CD4-positive, alpha-beta T cell treated with Interleukin-4 for 1 hour (primary cell): ENCODE measurements around the gene JAGN1.
"Not testable (repeated sequence)": the region's sequence is repeated elsewhere in the genome, so short reads cannot be mapped to it uniquely, and the experiment has no call there.

Experiments used
- DNase-seq, 2 donors: peaks; one replicate each; pipeline ENCODE4 v3.0.0-alpha.2; 2020 to 2022

JAGN1 gene

GRCh38 chr3:9899289-9899791, 8.9 kb downstream of the JAGN1 start:
- no peak for DNase-seq

GRCh38 chr3:9900965-9901415, 10.6 kb downstream of the JAGN1 start:
- not testable (repeated sequence) for DNase-seq

- peak in 1 of 2 donors; percentile 38 for DNase-seq
Observed at GRCh38 chr3:9901967-9902366, 11.6 kb downstream of the JAGN1 start.

- DNase-seq: no peak
Observed at GRCh38 chr3:9902372-9903237, 12.2 kb downstream of the JAGN1 start, which contains the start of gene IL17RE. Gene IL17RE (plus strand): TSS chr3:9902848. CDS start chr3:9902933, 85 bp downstream.

- DNase-seq: no peak
Observed at GRCh38 chr3:9903238-9903624, 12.8 kb downstream of the JAGN1 start.

- DNase-seq: no peak
Observed at GRCh38 chr3:9903904-9904303, 13.5 kb downstream of the JAGN1 start.

GRCh38 chr3:9906480-9906879, 16.1 kb downstream of the JAGN1 start:
- DNase-seq: no peak

- no peak for DNase-seq
Observed at GRCh38 chr3:9908286-9908685, 17.9 kb downstream of the JAGN1 start.

GRCh38 chr3:9909221-9910013, 19.0 kb downstream of the JAGN1 start:
- DNase-seq: no peak

GRCh38 chr3:9911863-9912262, 21.5 kb downstream of the JAGN1 start:
- no peak for DNase-seq

- peak in 1 of 2 donors; percentile 42 for DNase-seq
Observed at GRCh38 chr3:9912294-9912935, 22.0 kb downstream of the JAGN1 start.

GRCh38 chr3:9913601-9914000, 23.2 kb downstream of the JAGN1 start:
- DNase-seq: no peak

GRCh38 chr3:9914011-9914410, 23.6 kb downstream of the JAGN1 start:
- no peak for DNase-seq

GRCh38 chr3:9914559-9915253, 24.3 kb downstream of the JAGN1 start:
- DNase-seq: no peak

- DNase-seq: peak in 1 of 2 donors; percentile 26
Observed at GRCh38 chr3:9915254-9916141, 25.1 kb downstream of the JAGN1 start.

- DNase-seq: no peak
Observed at GRCh38 chr3:9916346-9916733, 25.9 kb downstream of the JAGN1 start.

GRCh38 chr3:9916734-9917680, 26.6 kb downstream of the JAGN1 start, which contains the start of gene IL17RC:
Gene IL17RC (plus strand): TSS chr3:9917098. CDS start chr3:9917316, 218 bp downstream.
- DNase-seq: peak in 1 of 2 donors; percentile 24

- no peak for DNase-seq
Observed at GRCh38 chr3:9917820-9918219, 27.4 kb downstream of the JAGN1 start.

GRCh38 chr3:9918261-9919038, 28.0 kb downstream of the JAGN1 start:
- DNase-seq: no peak
